Stimulated activated CD4-positive, alpha-beta T cell treated with anti-CD3 and anti-CD28 coated beads, Interleukin-2, amount 100 ng/mL, for 24 hours (primary cell): ENCODE data around the gene TP53BP2.
"Not testable (repeated sequence)": the region's sequence is repeated elsewhere in the genome, so short reads cannot be mapped to it uniquely, and the experiment has no call there.

Experiments used
- DNase-seq, 2 donors: peaks; one replicate each; pipeline ENCODE4 v3.0.0-alpha.2; 2020

TP53BP2 gene

GRCh38 chr1:223756806-223757700, 88.7 kb downstream of the TP53BP2 start:
- DNase-seq, result no peak

- no peak for DNase-seq
These were observed 89.6 kb downstream of the TP53BP2 start for GRCh38 chr1:223755992-223756775.

GRCh38 chr1:223755432-223755792, 90.3 kb downstream of the TP53BP2 start:
- DNase-seq, result no peak

- no peak for DNase-seq
These were observed 90.9 kb downstream of the TP53BP2 start for GRCh38 chr1:223754681-223755431.

- DNase-seq, result no peak
These were observed 92.8 kb downstream of the TP53BP2 start for GRCh38 chr1:223752721-223753515.

GRCh38 chr1:223751696-223752095, 94.1 kb downstream of the TP53BP2 start:
- no peak for DNase-seq

- no peak for DNase-seq
These were observed 94.8 kb downstream of the TP53BP2 start for GRCh38 chr1:223750730-223751570.

- DNase-seq, result peak; percentile 72 to 73
These were observed 96.7 kb downstream of the TP53BP2 start for GRCh38 chr1:223748773-223749733.

GRCh38 chr1:223748405-223748772, 97.4 kb downstream of the TP53BP2 start:
- no peak for DNase-seq

GRCh38 chr1:223747838-223748335, 97.9 kb downstream of the TP53BP2 start:
- DNase-seq, result no peak

- no peak for DNase-seq
These were observed 100.0 kb downstream of the TP53BP2 start for GRCh38 chr1:223745731-223746130.

GRCh38 chr1:223742856-223743517, 102.8 kb downstream of the TP53BP2 start:
- DNase-seq, result no peak

GRCh38 chr1:223741861-223742260, 103.9 kb downstream of the TP53BP2 start:
- no peak for DNase-seq

- not testable (repeated sequence) for DNase-seq
These were observed 105.6 kb downstream of the TP53BP2 start for GRCh38 chr1:223740038-223740736.

GRCh38 chr1:223739366-223740037, 106.2 kb downstream of the TP53BP2 start:
- no peak for DNase-seq

- no peak for DNase-seq
These were observed 107.0 kb downstream of the TP53BP2 start for GRCh38 chr1:223738465-223739365.

- no peak for DNase-seq
These were observed 108.4 kb downstream of the TP53BP2 start for GRCh38 chr1:223737342-223737741.
